Measurements from ENCODE around the gene PRRC2C.

DNA sequence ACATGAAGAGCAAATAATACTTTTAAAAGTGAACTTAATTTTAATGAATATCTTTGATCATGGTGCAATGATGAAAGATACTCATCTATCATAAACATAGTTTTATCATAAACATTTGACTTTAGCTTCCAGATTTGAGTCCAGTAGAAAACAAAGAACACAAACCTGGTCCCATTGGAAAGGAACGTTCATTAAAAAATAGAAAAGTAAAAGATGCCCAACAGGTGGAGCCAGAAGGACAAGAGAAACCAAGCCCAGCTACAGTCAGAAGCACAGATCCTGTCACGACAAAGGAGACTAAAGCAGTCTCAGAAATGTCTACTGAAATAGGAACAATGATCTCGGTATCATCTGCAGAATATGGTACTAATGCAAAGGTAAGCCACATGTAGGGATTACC is 81.1 kb downstream of the PRRC2C start:
- TF ChIP-seq POLR2AphosphoS5 (IDR thresholded peaks at IDR 0.05; ENCODE audit: low read depth, low read length) (no peak), TAF1 (IDR thresholded peaks at IDR 0.05; ENCODE audit: borderline replicate concordance, insufficient read depth, low read length) (no peak), SIN3A (IDR thresholded peaks at IDR 0.05; ENCODE audit: borderline replicate concordance, insufficient read depth, low read length) (no peak), FOXP2 (optimal IDR thresholded peaks at IDR 0.05; ENCODE audit: borderline replicate concordance, extremely low read depth, extremely low read length, insufficient read depth) (no peak)
- TF ChIP-seq, protein P1, sequence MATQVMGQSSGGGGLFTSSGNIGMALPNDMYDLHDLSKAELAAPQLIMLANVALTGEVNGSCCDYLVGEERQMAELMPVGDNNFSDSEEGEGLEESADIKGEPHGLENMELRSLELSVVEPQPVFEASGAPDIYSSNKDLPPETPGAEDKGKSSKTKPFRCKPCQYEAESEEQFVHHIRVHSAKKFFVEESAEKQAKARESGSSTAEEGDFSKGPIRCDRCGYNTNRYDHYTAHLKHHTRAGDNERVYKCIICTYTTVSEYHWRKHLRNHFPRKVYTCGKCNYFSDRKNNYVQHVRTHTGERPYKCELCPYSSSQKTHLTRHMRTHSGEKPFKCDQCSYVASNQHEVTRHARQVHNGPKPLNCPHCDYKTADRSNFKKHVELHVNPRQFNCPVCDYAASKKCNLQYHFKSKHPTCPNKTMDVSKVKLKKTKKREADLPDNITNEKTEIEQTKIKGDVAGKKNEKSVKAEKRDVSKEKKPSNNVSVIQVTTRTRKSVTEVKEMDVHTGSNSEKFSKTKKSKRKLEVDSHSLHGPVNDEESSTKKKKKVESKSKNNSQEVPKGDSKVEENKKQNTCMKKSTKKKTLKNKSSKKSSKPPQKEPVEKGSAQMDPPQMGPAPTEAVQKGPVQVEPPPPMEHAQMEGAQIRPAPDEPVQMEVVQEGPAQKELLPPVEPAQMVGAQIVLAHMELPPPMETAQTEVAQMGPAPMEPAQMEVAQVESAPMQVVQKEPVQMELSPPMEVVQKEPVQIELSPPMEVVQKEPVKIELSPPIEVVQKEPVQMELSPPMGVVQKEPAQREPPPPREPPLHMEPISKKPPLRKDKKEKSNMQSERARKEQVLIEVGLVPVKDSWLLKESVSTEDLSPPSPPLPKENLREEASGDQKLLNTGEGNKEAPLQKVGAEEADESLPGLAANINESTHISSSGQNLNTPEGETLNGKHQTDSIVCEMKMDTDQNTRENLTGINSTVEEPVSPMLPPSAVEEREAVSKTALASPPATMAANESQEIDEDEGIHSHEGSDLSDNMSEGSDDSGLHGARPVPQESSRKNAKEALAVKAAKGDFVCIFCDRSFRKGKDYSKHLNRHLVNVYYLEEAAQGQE (IDR thresholded peaks at IDR 0.05; ENCODE audit: insufficient read depth in 1 of 2, low read depth in 2 of 2, low read length in 2 of 2), result no peak

All from PFSK-1 (cell line).